IMR-90 (cell line): ENCODE data around the gene AGT. TPM values are rescaled to one million over a fixed set of nuclear protein-coding genes. Genes with fewer than 3 reads are reported as not detected.

Source experiments
- ATAC-seq: fragments of 200-7000 bp; cut with Tn5 transposase; 2 replicates; pipeline ENCODE4 v1.9.1; 2020; ENCODE audit warnings: low read depth, mild to moderate bottlenecking, moderate library complexity
- BruUV-seq: library from RNA; stranded (reverse); fragments of 400-500 nt; replicated peaks from 2 replicates; lab custom pipeline; 2021; lab: Mats Ljungman, UMichigan
- CTCF ChIA-PET: fragments of 300-600 bp; formaldehyde crosslinking; extraction: SDS; loops from one replicate; lab custom pipeline; 2021; ENCODE audit warnings: antibody characterized with exemption; lab: Yijun Ruan, JAX
- POLR2A ChIA-PET: fragments of 300-600 bp; sonication (Branson Sonifier 250); formaldehyde crosslinking; loops from one replicate; lab custom pipeline; 2022; ENCODE audit warnings: antibody characterized with exemption; ENCODE audit not compliant: unreplicated experiment; lab: Charles Lee
- DNase-seq: peaks from one replicate; pipeline ENCODE4 v3.0.0; 2013
- H2AFZ ChIP-seq: replicated peaks from 2 replicates; pipeline ENCODE3; 2013; ENCODE audit warnings: low read length, mild to moderate bottlenecking; ENCODE audit not compliant: poor library complexity
- H2AK5ac ChIP-seq: 2 replicates; pipeline ENCODE4 v1.6.1; 2013; ENCODE audit warnings: low read depth, low read length, inconsistent platforms
- H2AK9ac ChIP-seq: replicated peaks from 2 replicates; pipeline ENCODE3; 2013; ENCODE audit warnings: mild to moderate bottlenecking, low read depth, low read length, moderate library complexity; ENCODE audit not compliant: poor library complexity
- H2BK120ac ChIP-seq: 2 replicates; pipeline ENCODE4 v1.6.1; 2013; ENCODE audit warnings: low read depth, low read length, inconsistent platforms
- H2BK15ac ChIP-seq: 3 replicates; pipeline ENCODE4 v1.6.1; 2013; ENCODE audit warnings: low read depth, low read length, inconsistent platforms
- H2BK20ac ChIP-seq: 2 replicates; pipeline ENCODE4 v1.6.1; 2013; ENCODE audit warnings: low read depth, mild to moderate bottlenecking, inconsistent platforms, low read length, moderate library complexity
- H2BK5ac ChIP-seq: 2 replicates; pipeline ENCODE4 v1.6.1; 2013; ENCODE audit warnings: mild to moderate bottlenecking, low read depth, low read length, inconsistent platforms; ENCODE audit not compliant: poor library complexity, severe bottlenecking
- H3K14ac ChIP-seq: replicated peaks from 2 replicates; pipeline ENCODE4 v1.6.1; 2013; ENCODE audit warnings: low read depth, low read length, inconsistent platforms
- H3K18ac ChIP-seq: 2 replicates; pipeline ENCODE4 v1.6.1; 2013; ENCODE audit warnings: low read depth, low read length, control low read depth
- H3K23ac ChIP-seq: 2 replicates; pipeline ENCODE4 v1.6.1; 2013; ENCODE audit warnings: low read depth, low read length, inconsistent platforms
- H3K27ac ChIP-seq: 2 replicates; pipeline ENCODE4 v1.5.1; 2013; ENCODE audit warnings: mild to moderate bottlenecking, control low read depth, low read length; ENCODE audit not compliant: insufficient read depth
- H3K27me3 ChIP-seq: 2 replicates; pipeline ENCODE4 v1.6.1; 2013; ENCODE audit warnings: low read length; ENCODE audit not compliant: control insufficient read depth, insufficient read depth
- H3K36me3 ChIP-seq: 2 replicates; pipeline ENCODE4 v1.6.1; 2013; ENCODE audit warnings: low read length, mixed read lengths; ENCODE audit not compliant: control insufficient read depth, insufficient read depth
- H3K4ac ChIP-seq: 2 replicates; pipeline ENCODE4 v1.6.1; 2013; ENCODE audit warnings: low read depth, low read length, inconsistent platforms
- H3K4me1 ChIP-seq: 2 replicates; pipeline ENCODE4 v1.6.1; 2013; ENCODE audit warnings: low read length, mixed read lengths; ENCODE audit not compliant: control insufficient read depth, insufficient read depth
- H3K4me2 ChIP-seq: 2 replicates; pipeline ENCODE4 v1.6.1; 2013; ENCODE audit warnings: low read depth, mild to moderate bottlenecking, control low read depth, low read length, moderate library complexity
- H3K4me3 ChIP-seq: 2 replicates; pipeline ENCODE4 v1.5.1; 2013; ENCODE audit warnings: low read depth, mild to moderate bottlenecking, control low read depth, low read length, moderate library complexity; ENCODE audit not compliant: insufficient read depth
- H3K56ac ChIP-seq: 2 replicates; pipeline ENCODE4 v1.6.1; 2013; ENCODE audit warnings: low read length, inconsistent platforms; ENCODE audit not compliant: insufficient read depth; ENCODE audit errors: extremely low read depth
- H3K79me1 ChIP-seq, 2 experiments: 2 replicates each; pipeline ENCODE4 v1.6.1; 2013; ENCODE audit warnings: low read length in 2 of 2, inconsistent platforms in 1 of 2, low read depth in 1 of 2
- H3K9ac ChIP-seq: 2 replicates; pipeline ENCODE4 v1.6.1; 2013; ENCODE audit warnings: low read depth, low read length, control low read depth
- H3K9me1 ChIP-seq: 2 replicates; pipeline ENCODE4 v1.6.1; 2013; ENCODE audit warnings: low read length, inconsistent platforms; ENCODE audit not compliant: insufficient read depth
- H3K9me3 ChIP-seq: 2 replicates; pipeline ENCODE4 v1.6.1; 2013; ENCODE audit warnings: low read length; ENCODE audit not compliant: control insufficient read depth, insufficient read depth
- H4K20me1 ChIP-seq: 2 replicates; pipeline ENCODE4 v1.6.1; 2013; ENCODE audit warnings: low read length, inconsistent platforms; ENCODE audit not compliant: insufficient read depth
- H4K5ac ChIP-seq: 2 replicates; pipeline ENCODE4 v1.6.1; 2013; ENCODE audit warnings: mild to moderate bottlenecking, low read depth, low read length, control low read depth
- H4K8ac ChIP-seq, 2 experiments: 2 replicates each; pipeline ENCODE4 v1.6.1; 2013; ENCODE audit warnings: low read depth in 2 of 2, low read length in 2 of 2, control low read depth in 1 of 2, inconsistent platforms in 1 of 2
- H4K91ac ChIP-seq: 2 replicates; pipeline ENCODE4 v1.6.1; 2013; ENCODE audit warnings: low read depth, low read length, inconsistent platforms; ENCODE audit not compliant: insufficient read depth
- BHLHE40 ChIP-seq: fragments of 150-350 bp; IDR thresholded peaks from 2 replicates; pipeline ENCODE4 v1.6.1; 2016; ENCODE audit warnings: mild to moderate bottlenecking, low read depth, low read length
- CEBPB ChIP-seq: IDR thresholded peaks from 2 replicates; pipeline ENCODE4 v1.6.1; 2012; ENCODE audit warnings: low read depth, low read length, improper control_type of control experiment
- CHD1 ChIP-seq: IDR thresholded peaks from 2 replicates; pipeline ENCODE4 v1.6.1; 2012; ENCODE audit warnings: low read depth, low read length, improper control_type of control experiment
- CTCF ChIP-seq: conservative IDR thresholded peaks from 2 replicates; pipeline ENCODE4 v1.5.1; 2012; ENCODE audit warnings: mild to moderate bottlenecking, low read depth, low read length, improper control_type of control experiment
- ELK1 ChIP-seq: fragments of 150-350 bp; IDR thresholded peaks from 2 replicates; pipeline ENCODE4 v1.6.1; 2016; ENCODE audit warnings: low read depth, mild to moderate bottlenecking, low read length, moderate library complexity, borderline replicate concordance
- FOS ChIP-seq: fragments of 150-350 bp; IDR thresholded peaks from 2 replicates; pipeline ENCODE4 v1.6.1; 2016; ENCODE audit warnings: low read depth, low read length
- MAFK ChIP-seq: IDR thresholded peaks from 2 replicates; pipeline ENCODE4 v1.6.1; 2012; ENCODE audit warnings: low read depth, low read length, improper control_type of control experiment
- MAZ ChIP-seq: IDR thresholded peaks from 2 replicates; pipeline ENCODE4 v1.6.1; 2012; ENCODE audit warnings: low read depth, mild to moderate bottlenecking, low read length, improper control_type of control experiment, moderate library complexity, borderline replicate concordance
- MXI1 ChIP-seq: IDR thresholded peaks from 2 replicates; pipeline ENCODE4 v1.6.1; 2012; ENCODE audit warnings: low read depth, mild to moderate bottlenecking, low read length, moderate library complexity, borderline replicate concordance
- NFE2L2 ChIP-seq: fragments of 150-350 bp; IDR thresholded peaks from 2 replicates; pipeline ENCODE4 v1.6.1; 2016; ENCODE audit warnings: low read depth, mild to moderate bottlenecking, low read length
- POLR2A ChIP-seq: IDR thresholded peaks from 2 replicates; pipeline ENCODE4 v1.6.1; 2012; ENCODE audit warnings: mild to moderate bottlenecking, low read depth, low read length
- RAD21 ChIP-seq: IDR thresholded peaks from 2 replicates; pipeline ENCODE4 v1.6.1; 2012; ENCODE audit warnings: low read length, improper control_type of control experiment
- RCOR1 ChIP-seq: IDR thresholded peaks from 2 replicates; pipeline ENCODE4 v1.6.1; 2012; ENCODE audit warnings: mild to moderate bottlenecking, low read length, improper control_type of control experiment; ENCODE audit not compliant: insufficient replicate concordance
- RFX5 ChIP-seq: IDR thresholded peaks from 2 replicates; pipeline ENCODE4 v1.8.0; 2012; ENCODE audit warnings: low read depth, mild to moderate bottlenecking, low read length, moderate library complexity
- SMC3 ChIP-seq: fragments of 150-350 bp; IDR thresholded peaks from 2 replicates; pipeline ENCODE4 v1.6.1; 2016; ENCODE audit warnings: low read depth, mild to moderate bottlenecking, antibody characterized with exemption, low read length, moderate library complexity
- USF2 ChIP-seq: fragments of 150-350 bp; IDR thresholded peaks from 2 replicates; pipeline ENCODE4 v1.6.1; 2017; ENCODE audit warnings: mild to moderate bottlenecking, antibody characterized with exemption, low read length, low read depth
- WGBS, 2 experiments: methylation state at CpG; one replicate each; pipeline versions ENCODE4 v1.1.5 to v1.1.7; 2013; ENCODE audit warnings: missing lambda C conversion rate in 2 of 2; ENCODE audit not compliant: insufficient read length in 1 of 2; ENCODE audit errors: extremely low coverage in 2 of 2; 5-methylcytosine and 5-hydroxymethylcytosine counted together
- dilution Hi-C: fragments of 300-500 bp; cut with HindIII; formaldehyde crosslinking; loops from one replicate; pipeline ENCODE4 v1.14.3; 2018; ENCODE audit warnings: low sequenced_read_pairs; ENCODE audit not compliant: unreplicated experiment
- in situ Hi-C: fragments of 300-500 bp; cut with MboI; formaldehyde crosslinking; loops from 3 replicates; pipeline ENCODE4 v1.14.3; 2019; ENCODE audit warnings: low sequenced_read_pairs, inconsistent platforms, mixed read lengths
- intact Hi-C: fragments of 100-400 bp; cut with micrococcal nuclease; formaldehyde crosslinking; loops from 2 replicates; pipeline ENCODE4 v1.10.0; 2022
- polyA plus RNA-seq, 3 experiments: library from polyadenylated mRNA; depleted of rRNA; stranded (reverse); fragments of >200 nt; gene quantifications; 2 replicates each; pipeline ENCODE4 v1.2.3, GENCODE V29; 2012; ENCODE audit warnings: low replicate concordance in 1 of 3
- total RNA-seq: library from RNA; depleted of rRNA; stranded (reverse); fragments of >200 nt; gene quantifications from 2 replicates; pipeline ENCODE4 v1.2.3, GENCODE V29; 2012

AGT gene
- total and polyA plus RNA-seq, 2 of the 4 experiments (the other 2 are of a cell fraction), result 0.18 to 0.34 TPM

- dilution Hi-C loops, result no loop called here
These were observed 28.9 kb downstream of the AGT start for GRCh38 chr1:230684998-230685397.

More at GRCh38 chr1:230684998-230685397, 28.9 kb downstream of the AGT start:
- Histone ChIP-seq H2AK5ac (no peak overlapping the region), H3K27ac (no peak overlapping the region), H2AFZ (no peak overlapping the region), H3K79me1 (peaks cover 4% of the 10 kb centered on the region in 2 experiments; a peak in 1 of 4 replicates), H4K91ac (no peak overlapping the region), H3K4ac (no peak overlapping the region), H3K4me2 (no peak overlapping the region), H4K5ac (no peak overlapping the region), H3K36me3 (peaks cover 30% of the 10 kb centered on the region), H3K4me3 (no peak overlapping the region), H3K9me1 (peaks cover 8% of the 10 kb centered on the region; the same call in 1 of the 2 replicates), H3K9ac (no peak overlapping the region), H3K4me1 (peaks cover 10% of the 10 kb centered on the region), H3K27me3 (no peaks in the 10 kb centered on the region), H3K56ac (no peak overlapping the region), H2BK15ac (no peak overlapping the region), H3K14ac (no peak overlapping the region), H3K23ac (no peak overlapping the region), H4K20me1 (0 out of 2 replicates have a peak, but pooled peaks cover 3% of the 10 kb centered on the region), H2BK20ac (no peak overlapping the region), H4K8ac (no peak overlapping the region), H2BK5ac (no peak overlapping the region), H2BK120ac (no peak overlapping the region), H2AK9ac (no peak overlapping the region), H3K9me3 (no peaks in the 10 kb centered on the region), H3K18ac (no peak overlapping the region)
- ChIA-PET CTCF (no interaction called here), POLR2A (no interaction called here)
- intact Hi-C loops (no loop called here), in situ Hi-C loops (no loop called here)
- DNase-seq, result no peak
- WGBS, 2 experiments, result no CpG with 5 or more reads among the region's 5 CpGs
- TF ChIP-seq BHLHE40 (no peak), USF2 (no peak), MXI1 (no peak), RCOR1 (no peak), POLR2A (no peak), FOS (no peak), CEBPB (no peak), SMC3 (no peak), RFX5 (no peak), CHD1 (no peak), NFE2L2 (no peak), MAFK (no peak), MAZ (no peak), CTCF (no peak), ELK1 (no peak), RAD21 (no peak)
- no TSS peak for BruUV-seq
- ATAC-seq, result no peak
